GM12878 (cell line): ENCODE data around the gene C19orf47. TPM values are rescaled to one million over a fixed set of nuclear protein-coding genes. Genes with fewer than 3 reads are reported as not detected.

Experiments
- ATAC-seq: fragments of 200-7000 bp; cut with Tn5 transposase; 3 replicates; pipeline ENCODE4 v1.9.1; 2020; ENCODE audit warnings: mild to moderate bottlenecking, moderate library complexity
- BruUV-seq: library from RNA; stranded (reverse); fragments of 400-500 nt; replicated peaks from 2 replicates; lab custom pipeline; 2021; lab: Mats Ljungman, UMichigan
- CTCF ChIA-PET: fragments of 300-600 bp; sonication (Branson Sonifier 250); formaldehyde crosslinking; extraction: SDS; loops from one replicate; lab custom pipeline; 2021; ENCODE audit warnings: inconsistent platforms; lab: Yijun Ruan, JAX
- POLR2A ChIA-PET: fragments of 350-600 bp; formaldehyde crosslinking; extraction: SDS; loops from one replicate; lab custom pipeline; 2021; ENCODE audit warnings: inconsistent platforms; lab: Charles Lee
- RAD21 ChIA-PET: fragments of 300-600 bp; sonication (Branson Sonifier 250); formaldehyde crosslinking; loops from one replicate; lab custom pipeline; 2023; ENCODE audit warnings: antibody characterized with exemption; ENCODE audit not compliant: unreplicated experiment; lab: Charles Lee
- SMC1A ChIA-PET: fragments of 300-600 bp; sonication (Branson Sonifier 250); formaldehyde crosslinking; loops from one replicate; lab custom pipeline; 2023; ENCODE audit not compliant: unreplicated experiment, uncharacterized antibody; lab: Charles Lee
- DNase-seq: peaks from one replicate; pipeline ENCODE4 v3.0.0-alpha.2; 2011; ENCODE audit warnings: low read depth, low spot score
- FAIRE-seq: peaks from 3 replicates; lab custom pipeline; 2011; peaks lifted over from hg19 to GRCh38; lab: Jason Lieb, UNC
- H2AFZ ChIP-seq: 2 replicates; pipeline ENCODE4 v1.6.0; 2011; ENCODE audit warnings: low read depth, low read length, control low read depth; ENCODE audit not compliant: control insufficient read depth
- H3K27ac ChIP-seq: 2 replicates; pipeline ENCODE4 v1.5.1; 2011; ENCODE audit warnings: control low read depth; ENCODE audit not compliant: control insufficient read depth, insufficient read depth
- H3K27me3 ChIP-seq, 2 experiments: replicated peaks in 1 of 2; 2 replicates each; pipeline versions ENCODE4 v1.6.0 to v1.6.1; 2011; ENCODE audit warnings: low read length in 1 of 2; ENCODE audit not compliant: control insufficient read depth in 2 of 2, insufficient read depth in 2 of 2
- H3K36me3 ChIP-seq, 2 experiments: 2 replicates each; pipeline ENCODE4 v1.5.1; 2011; ENCODE audit warnings: low read length in 1 of 2; ENCODE audit not compliant: control insufficient read depth in 2 of 2, insufficient read depth in 2 of 2
- H3K4me1 ChIP-seq: 2 replicates; pipeline ENCODE4 v1.6.1; 2011; ENCODE audit warnings: mild to moderate bottlenecking, low read length, moderate library complexity, mixed read lengths; ENCODE audit not compliant: control insufficient read depth, insufficient read depth
- H3K4me2 ChIP-seq: 2 replicates; pipeline ENCODE4 v1.6.0; 2011; ENCODE audit warnings: control low read depth; ENCODE audit not compliant: control insufficient read depth, insufficient read depth
- H3K4me3 ChIP-seq: fragments of 200-600 bp; sonication (generic); 2 replicates; pipeline ENCODE4 v1.5.1; 2016
- H3K79me2 ChIP-seq: 2 replicates; pipeline ENCODE4 v1.6.0; 2011; ENCODE audit warnings: low read length; ENCODE audit not compliant: control insufficient read depth, insufficient read depth
- H3K9ac ChIP-seq: 2 replicates; pipeline ENCODE4 v1.8.0; 2011; ENCODE audit warnings: low read length, control low read depth, mixed read lengths; ENCODE audit not compliant: control insufficient read depth, insufficient read depth
- H3K9me3 ChIP-seq: replicated peaks from 3 replicates; pipeline ENCODE4 v1.5.1; 2011; ENCODE audit warnings: mild to moderate bottlenecking, low read length; ENCODE audit not compliant: control insufficient read depth, insufficient read depth
- H4K20me1 ChIP-seq: 2 replicates; pipeline ENCODE4 v1.6.0; 2011; ENCODE audit not compliant: control insufficient read depth, insufficient read depth
- ATF3 ChIP-seq: IDR thresholded peaks from 2 replicates; pipeline ENCODE4 v1.6.1; 2011; ENCODE audit warnings: low read depth, mild to moderate bottlenecking, low read length, moderate library complexity, borderline replicate concordance; ENCODE audit errors: extremely low read depth
- BACH1 ChIP-seq: fragments of 450-650 bp; IDR thresholded peaks from 2 replicates; pipeline ENCODE4 v1.6.1; 2017; ENCODE audit warnings: mild to moderate bottlenecking, borderline replicate concordance
- BHLHE40 ChIP-seq, 2 experiments: fragments of 450-650 bp in 1 of 2; IDR thresholded peaks; 2 replicates each; pipeline ENCODE4 v1.6.1; 2011 to 2017; ENCODE audit warnings: low read depth in 2 of 2, borderline replicate concordance in 1 of 2, improper control_type of control experiment in 1 of 2, low read length in 1 of 2, mild to moderate bottlenecking in 1 of 2
- BRCA1 ChIP-seq: IDR thresholded peaks from 2 replicates; pipeline ENCODE4 v1.6.1; 2011; ENCODE audit warnings: low read depth, low read length, improper control_type of control experiment
- CBX5 ChIP-seq: sonication (generic); IDR thresholded peaks from 2 replicates; pipeline ENCODE4 v1.6.1; 2016; ENCODE audit warnings: low read depth, moderate library complexity, mild to moderate bottlenecking, inconsistent platforms
- CREM ChIP-seq: IDR thresholded peaks from 2 replicates; pipeline ENCODE4 v1.6.1; 2014; ENCODE audit warnings: antibody characterized with exemption, low read depth
- ELK1 ChIP-seq: IDR thresholded peaks from 2 replicates; pipeline ENCODE4 v1.6.1; 2012; ENCODE audit warnings: low read depth, low read length, improper control_type of control experiment
- ETV6 ChIP-seq, 2 experiments: fragments of 450-650 bp in 1 of 2; IDR thresholded peaks in 1 of 2; conservative IDR thresholded peaks in 1 of 2; 2 replicates each; pipeline ENCODE4 v1.6.1; 2014; ENCODE audit warnings: antibody characterized with exemption in 1 of 2, borderline replicate concordance in 1 of 2, low read depth in 1 of 2, mild to moderate bottlenecking in 1 of 2, moderate library complexity in 1 of 2
- FOXM1 ChIP-seq: IDR thresholded peaks from 2 replicates; pipeline ENCODE4 v1.6.1; 2012; ENCODE audit warnings: low read depth, mild to moderate bottlenecking, inconsistent platforms, low read length, moderate library complexity
- JUNB ChIP-seq: IDR thresholded peaks from 2 replicates; pipeline ENCODE4 v1.6.1; 2016; ENCODE audit warnings: antibody characterized with exemption, mild to moderate bottlenecking
- MAX ChIP-seq: IDR thresholded peaks from 2 replicates; pipeline ENCODE4 v1.6.1; 2012; ENCODE audit warnings: low read depth, low read length, improper control_type of control experiment
- PAX5 ChIP-seq: IDR thresholded peaks from 2 replicates; pipeline ENCODE4 v1.6.1; 2011; ENCODE audit warnings: low read depth, low read length, borderline replicate concordance
- PAX8 ChIP-seq: fragments of 450-650 bp; IDR thresholded peaks from 2 replicates; pipeline ENCODE4 v1.6.1; 2017; ENCODE audit warnings: mild to moderate bottlenecking, moderate library complexity
- POLR2AphosphoS2 ChIP-seq: IDR thresholded peaks from 2 replicates; pipeline ENCODE4 v1.6.1; 2011; ENCODE audit warnings: low read depth, mild to moderate bottlenecking, low read length, improper control_type of control experiment, moderate library complexity
- RB1 ChIP-seq: fragments of 450-650 bp; formaldehyde crosslinking; IDR thresholded peaks from 2 replicates; pipeline ENCODE4 v1.6.1; 2017; ENCODE audit warnings: mild to moderate bottlenecking, borderline replicate concordance
- SRF ChIP-seq, 2 experiments: IDR thresholded peaks; 2 replicates each; pipeline ENCODE4 v1.6.1; 2011; ENCODE audit warnings: low read depth in 2 of 2, low read length in 2 of 2, mild to moderate bottlenecking in 1 of 2, moderate library complexity in 1 of 2
- TAF1 ChIP-seq: IDR thresholded peaks from 2 replicates; pipeline ENCODE4 v1.6.1; 2011; ENCODE audit warnings: mild to moderate bottlenecking, low read depth, low read length, borderline replicate concordance
- USF1 ChIP-seq: IDR thresholded peaks from 2 replicates; pipeline ENCODE4 v1.6.1; 2011; ENCODE audit warnings: borderline replicate concordance, low read depth, mild to moderate bottlenecking, moderate library complexity, mixed read lengths, low read length; ENCODE audit not compliant: insufficient read depth; ENCODE audit errors: extremely low read length
- WGBS: methylation state at CpG from one replicate; pipeline ENCODE4 v1.1.6; 2016; ENCODE audit warnings: low lambda C conversion rate; ENCODE audit not compliant: insufficient replicate concordance, insufficient coverage; ENCODE audit errors: missing lambda C conversion rate; 5-methylcytosine and 5-hydroxymethylcytosine counted together
- in situ Hi-C: fragments of 300-500 bp; cut with MboI; formaldehyde crosslinking; loops from 9 replicates; pipeline ENCODE4 v1.14.3; 2018; ENCODE audit warnings: mixed read lengths
- intact Hi-C: fragments of 100-400 bp; cut with micrococcal nuclease; formaldehyde crosslinking; loops from one replicate; pipeline ENCODE4 v1.14.2; 2022; ENCODE audit not compliant: unreplicated experiment
- polyA plus RNA-seq, 11 experiments: library from polyadenylated mRNA; depleted of rRNA in 4 of 11; unstranded in 6 of 11; stranded (reverse) in 5 of 11; fragments of >200 nt; fragmentation: Nextera tagmentation in 4 of 11; fragmentation: Illumina TruSeq in 1 of 11; extraction: Ambion mirVana in 4 of 11; extraction: Trizol in 1 of 11; gene quantifications; 1 replicate in 1 of 11; 2 replicates in 10 of 11; pipeline versions ENCODE4 v1.2.1 to v1.2.3, GENCODE V29; 2011 to 2016; ENCODE audit warnings: inconsistent platforms in 2 of 11, missing spikeins in 2 of 11, low read depth in 1 of 11
- total RNA-seq, 4 experiments: library from RNA; depleted of rRNA in 3 of 4; stranded (reverse); fragments of >200 nt in 3 of 4; fragmentation: Illumina TruSeq in 1 of 4; extraction: Trizol in 1 of 4; gene quantifications; 2 replicates each; pipeline versions ENCODE4 v1.2.1 to v1.2.3, GENCODE V29; 2013 to 2021

C19orf47 gene
- total and polyA plus RNA-seq, 10 of the 15 experiments (the other 5 are each of a cell fraction or from before 2014, with no cell fraction given), result 0.11 to 29.1 (median 20.2) TPM

GRCh38 chr19:40337594-40337993 is 10.6 kb downstream of the C19orf47 start:
- Histone ChIP-seq H3K36me3 (peaks cover 8 to 14% of the 10 kb centered on the region in 2 experiments), H2AFZ (no peak overlapping the region), H3K4me2 (no peak overlapping the region), H3K9ac (no peak overlapping the region), H4K20me1 (no peaks in the 10 kb centered on the region), H3K4me3 (no peak overlapping the region), H3K9me3 (no peaks in the 10 kb centered on the region), H3K27ac (no peak overlapping the region), H3K4me1 (peaks cover 5% of the 10 kb centered on the region), H3K27me3 (no peaks in the 10 kb centered on the region), H3K79me2 (no peaks in the 10 kb centered on the region; the same call in 1 of the 2 replicates)
- POLR2A ChIA-PET, result interaction anchor here (1.2 kb wide), 1 partner anchor 9 kb away, joined by 3 read pairs; no protein-coding TSS in a partner anchor
- SMC1A ChIA-PET, result interaction anchor here (1.2 to 1.6 kb wide), 2 partner anchors 33 to 58 kb away, joined by 3 read pairs; no protein-coding TSS in a partner anchor
- DNase-seq, result no peak
- CTCF ChIA-PET, result no interaction called here
- intact Hi-C loops (no loop called here), in situ Hi-C loops (no loop called here)
- RAD21 ChIA-PET, result interaction anchor here (2.0 kb wide), 1 partner anchor 11 kb away, joined by 4 read pairs; the partner anchor contains the start of gene PLD3
- no peak for FAIRE-seq
- 87% methylated on average over 5 of the region's 5 CpGs for WGBS
- ATAC-seq, result no peak
- BruUV-seq, result no TSS peak
- no peak for TF ChIP-seq CREM
- no peak for TF ChIP-seq POLR2AphosphoS2
- no peak for TF ChIP-seq MAX
- no peak for TF ChIP-seq BACH1
- no peak for TF ChIP-seq BRCA1
- no peak for TF ChIP-seq ELK1
- no peak for TF ChIP-seq ATF3
- TF ChIP-seq RB1, result no peak
- no peak for TF ChIP-seq TAF1
- no peak for TF ChIP-seq PAX5
- TF ChIP-seq USF1, result no peak
- no peak for TF ChIP-seq SRF (IDR thresholded peaks at IDR 0.05; ENCODE audit: low read depth in 2 of 2, low read length in 2 of 2)
- no peak for TF ChIP-seq PAX8
- no peak for TF ChIP-seq FOXM1
- no peak for TF ChIP-seq CBX5
- TF ChIP-seq JUNB, result no peak
- TF ChIP-seq ETV6 (conservative IDR thresholded peaks at IDR 0.05 in 1 of 2, IDR thresholded peaks at IDR 0.05 in 1 of 2; ENCODE audit: borderline replicate concordance in 1 of 2, low read depth in 1 of 2), result no peak
- no peak for TF ChIP-seq BHLHE40 (IDR thresholded peaks at IDR 0.05; ENCODE audit: borderline replicate concordance in 1 of 2, low read depth in 2 of 2, low read length in 1 of 2)
